Smooth muscle cell (in vitro differentiated cells): ENCODE results near the gene SMIM24. TPM values are rescaled to one million over a fixed set of nuclear protein-coding genes. Genes with fewer than 3 reads are reported as not detected.

Source experiments
- DNase-seq: peaks from one replicate; lab custom pipeline; 2025; ENCODE audit not compliant: unreplicated experiment; lab: John Stamatoyannopoulos, UW
- H2AFZ ChIP-seq: fragments of 200-600 bp; sonication (generic); 2 replicates; pipeline ENCODE4 v1.6.0; 2016; ENCODE audit warnings: antibody characterized with exemption, low read depth, mild to moderate bottlenecking
- H3F3A ChIP-seq: fragments of 200-600 bp; sonication (generic); 2 replicates; pipeline ENCODE4 v1.6.0; 2017; ENCODE audit warnings: antibody characterized with exemption, low read depth
- H3K27ac ChIP-seq: fragments of 200-600 bp; sonication (generic); 2 replicates; pipeline ENCODE4 v1.5.1; 2016; ENCODE audit warnings: low read depth, mild to moderate bottlenecking
- H3K27me3 ChIP-seq: fragments of 200-600 bp; sonication (generic); 2 replicates; pipeline ENCODE4 v1.6.1; 2016; ENCODE audit warnings: low read depth, mild to moderate bottlenecking
- H3K36me3 ChIP-seq: fragments of 200-600 bp; sonication (generic); 2 replicates; pipeline ENCODE4 v1.5.1; 2016; ENCODE audit warnings: low read depth
- H3K4me1 ChIP-seq: fragments of 200-600 bp; sonication (generic); 2 replicates; pipeline ENCODE4 v1.5.1; 2016; ENCODE audit warnings: low read depth
- H3K4me2 ChIP-seq: fragments of 200-600 bp; sonication (generic); 2 replicates; pipeline ENCODE4 v1.6.0; 2016; ENCODE audit warnings: mild to moderate bottlenecking
- H3K4me3 ChIP-seq: fragments of 200-600 bp; sonication (generic); 2 replicates; pipeline ENCODE4 v1.5.1; 2016; ENCODE audit warnings: mild to moderate bottlenecking
- H3K79me2 ChIP-seq: fragments of 200-600 bp; sonication (generic); 2 replicates; pipeline ENCODE4 v1.6.0; 2016; ENCODE audit warnings: low read depth, mild to moderate bottlenecking
- H3K9ac ChIP-seq: fragments of 200-600 bp; sonication (generic); 2 replicates; pipeline ENCODE4 v1.6.0; 2016; ENCODE audit warnings: low read depth
- H3K9me3 ChIP-seq: fragments of 200-600 bp; sonication (generic); replicated peaks from 2 replicates; pipeline ENCODE4 v1.5.1; 2016; ENCODE audit warnings: low read depth
- H4K20me1 ChIP-seq: fragments of 200-600 bp; sonication (generic); 2 replicates; pipeline ENCODE4 v1.6.0; 2016; ENCODE audit warnings: low read depth
- WGBS: methylation state at CpG from one replicate; pipeline ENCODE4 v1.1.7; 2016; ENCODE audit warnings: low lambda C conversion rate; 5-methylcytosine and 5-hydroxymethylcytosine counted together
- polyA plus RNA-seq: library from polyadenylated mRNA; unstranded; fragments of >200 nt; fragmentation: Nextera tagmentation; extraction: Ambion mirVana; gene quantifications from 2 replicates; pipeline ENCODE4 v1.2.1, GENCODE V29; 2016
- total RNA-seq: library from RNA; depleted of rRNA; stranded (reverse); fragments of >200 nt; gene quantifications from 2 replicates; pipeline ENCODE4 v1.2.3, GENCODE V29; 2014
- TF ChIP-seq, protein P1 (sequence below): fragments of 200-600 bp; sonication (generic); IDR thresholded peaks from 2 replicates; pipeline ENCODE4 v1.5.1; 2017; ENCODE audit warnings: borderline replicate concordance, mild to moderate bottlenecking, antibody characterized with exemption; ENCODE audit not compliant: insufficient read depth, poor library complexity, severe bottlenecking

SMIM24 gene
- total and polyA plus RNA-seq, 2 experiments from 2014 or later, result 1.1 TPM; not detected in 1

DNA sequence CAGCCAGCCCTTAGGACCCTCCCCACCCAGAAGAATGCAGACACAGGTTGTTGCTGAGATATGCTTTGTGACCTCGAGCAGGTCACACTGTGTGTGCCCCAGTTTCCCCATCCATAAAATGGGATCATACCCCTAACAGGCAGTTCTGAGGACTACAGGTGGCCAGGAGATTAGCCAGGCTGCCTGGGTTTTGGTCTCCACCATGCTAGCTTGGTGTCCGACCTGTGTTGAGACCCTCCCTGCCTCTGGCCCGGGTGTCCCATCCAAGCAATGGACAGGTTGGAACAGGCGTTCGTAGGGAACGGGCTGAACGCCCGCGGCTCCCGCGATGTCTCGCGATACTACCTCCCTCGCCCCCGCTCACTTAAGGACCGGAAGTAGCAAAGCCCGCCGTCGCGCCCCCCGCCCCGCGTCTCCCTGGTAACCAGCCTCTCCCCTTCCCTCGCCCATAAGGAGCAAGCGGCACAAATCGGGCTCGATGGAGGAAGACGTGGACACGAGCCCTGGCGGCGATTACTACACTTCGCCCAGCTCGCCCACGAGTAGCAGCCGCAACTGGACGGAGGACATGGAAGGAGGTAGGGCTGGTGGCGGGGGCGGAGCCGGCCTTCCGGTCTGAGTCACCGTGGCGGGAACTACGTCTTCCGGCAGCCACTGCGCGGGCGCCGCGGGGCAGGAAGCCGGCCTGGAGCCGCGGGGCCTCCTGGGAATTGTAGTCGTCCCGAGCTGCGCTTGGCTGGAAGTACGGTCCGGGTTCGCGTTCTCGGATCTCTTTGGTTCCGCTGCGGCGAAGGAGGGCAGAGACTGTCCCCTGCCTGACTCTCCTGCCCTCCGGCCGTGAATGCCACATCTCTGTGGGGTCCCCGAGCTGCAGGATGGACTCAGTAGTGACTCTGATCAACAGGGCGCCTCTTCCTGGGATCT, 45.4 kb downstream of the SMIM24 start:
- Histone ChIP-seq H3K4me2 (peak overlapping the region; percentile 92), H3F3A (no peaks in the 10 kb centered on the region), H3K27me3 (no peaks in the 10 kb centered on the region), H4K20me1 (peaks cover under 1% of the 10 kb centered on the region), H2AFZ (peak overlapping the region; percentile 90), H3K9me3 (no peaks in the 10 kb centered on the region), H3K4me3 (peak overlapping the region; percentile 73), H3K79me2 (no peaks in the 10 kb centered on the region), H3K9ac (peak overlapping the region; percentile 98), H3K27ac (peak overlapping the region; percentile 99), H3K36me3 (no peaks in the 10 kb centered on the region), H3K4me1 (peaks cover 3% of the 10 kb centered on the region)
- under 1% methylated on average over 58 of the region's 67 CpGs for WGBS
- TF ChIP-seq, protein P1, sequence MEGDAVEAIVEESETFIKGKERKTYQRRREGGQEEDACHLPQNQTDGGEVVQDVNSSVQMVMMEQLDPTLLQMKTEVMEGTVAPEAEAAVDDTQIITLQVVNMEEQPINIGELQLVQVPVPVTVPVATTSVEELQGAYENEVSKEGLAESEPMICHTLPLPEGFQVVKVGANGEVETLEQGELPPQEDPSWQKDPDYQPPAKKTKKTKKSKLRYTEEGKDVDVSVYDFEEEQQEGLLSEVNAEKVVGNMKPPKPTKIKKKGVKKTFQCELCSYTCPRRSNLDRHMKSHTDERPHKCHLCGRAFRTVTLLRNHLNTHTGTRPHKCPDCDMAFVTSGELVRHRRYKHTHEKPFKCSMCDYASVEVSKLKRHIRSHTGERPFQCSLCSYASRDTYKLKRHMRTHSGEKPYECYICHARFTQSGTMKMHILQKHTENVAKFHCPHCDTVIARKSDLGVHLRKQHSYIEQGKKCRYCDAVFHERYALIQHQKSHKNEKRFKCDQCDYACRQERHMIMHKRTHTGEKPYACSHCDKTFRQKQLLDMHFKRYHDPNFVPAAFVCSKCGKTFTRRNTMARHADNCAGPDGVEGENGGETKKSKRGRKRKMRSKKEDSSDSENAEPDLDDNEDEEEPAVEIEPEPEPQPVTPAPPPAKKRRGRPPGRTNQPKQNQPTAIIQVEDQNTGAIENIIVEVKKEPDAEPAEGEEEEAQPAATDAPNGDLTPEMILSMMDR, result no peak
- DNase-seq, result peak; percentile 91

DNA sequence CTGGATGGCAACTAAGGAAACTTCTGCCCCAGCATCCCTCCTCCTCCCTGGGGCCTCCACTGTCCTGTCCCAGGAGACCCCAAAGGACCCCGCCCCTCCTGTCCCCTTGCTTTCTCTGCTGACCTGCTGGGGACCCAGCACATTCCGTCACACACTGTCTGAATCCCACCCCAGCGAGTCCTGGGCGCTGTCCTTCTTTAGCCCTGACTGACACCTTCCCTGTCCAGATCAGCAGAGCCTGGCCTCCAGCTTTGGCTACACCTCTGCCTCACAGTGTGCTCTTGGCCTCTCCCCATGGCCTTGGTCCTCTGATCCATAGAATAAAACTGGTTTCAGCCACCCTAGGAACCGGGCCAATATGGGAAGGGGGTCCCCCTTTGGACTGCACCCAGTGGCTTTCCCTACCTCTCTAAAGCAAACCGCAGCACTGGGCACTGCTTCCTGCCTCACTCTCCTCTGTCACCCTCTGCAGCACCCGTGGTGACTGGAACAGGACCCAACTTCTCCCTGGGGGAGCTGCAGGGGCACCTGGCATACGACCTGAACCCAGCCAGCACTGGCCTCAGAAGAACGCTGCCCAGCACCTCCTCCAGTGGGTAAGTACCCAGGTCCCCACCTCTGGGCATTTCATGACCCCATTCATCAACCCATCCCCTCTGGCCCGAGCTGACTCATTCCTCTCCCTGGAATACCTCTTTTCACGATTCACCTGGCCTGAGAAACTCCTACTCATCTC, 46.4 kb downstream of the SMIM24 start:
- 91% methylated on average over 11 of the region's 11 CpGs for WGBS
- Histone ChIP-seq H2AFZ (no peak overlapping the region), H3K36me3 (no peaks in the 10 kb centered on the region), H4K20me1 (peaks cover 4% of the 10 kb centered on the region), H3K9me3 (no peaks in the 10 kb centered on the region), H3K4me2 (no peak overlapping the region), H3K79me2 (no peaks in the 10 kb centered on the region), H3K27me3 (no peaks in the 10 kb centered on the region), H3K27ac (peak overlapping the region; percentile 99), H3K4me3 (no peak overlapping the region), H3K9ac (no peak overlapping the region), H3F3A (no peaks in the 10 kb centered on the region), H3K4me1 (peaks cover 3% of the 10 kb centered on the region)
- no peak for DNase-seq
- TF ChIP-seq, protein P1, result no peak

DNA sequence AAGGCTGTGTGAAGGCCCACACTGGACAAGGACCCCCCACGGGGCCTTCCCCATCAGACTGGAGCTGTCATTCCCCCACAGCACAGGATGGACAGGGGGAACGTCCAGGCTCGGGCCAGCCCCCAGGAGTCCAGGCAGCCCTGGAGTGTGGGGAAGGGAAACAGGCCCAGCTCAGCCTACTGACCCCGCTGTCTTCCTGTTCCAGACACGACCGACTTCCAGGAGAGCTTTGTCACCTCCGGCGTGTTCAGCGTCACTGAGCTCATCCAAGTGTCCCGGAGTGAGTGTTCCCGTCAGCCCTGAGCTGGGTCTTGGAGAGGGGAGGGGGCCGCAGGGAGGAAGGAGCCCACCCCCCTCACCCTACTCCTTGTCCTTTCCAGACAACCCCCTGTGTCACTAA, 47.0 kb downstream of the SMIM24 start:
- H3K27ac ChIP-seq, result no peak overlapping the region
- no peak overlapping the region for H3K4me2 ChIP-seq
- DNase-seq, result no peak
- H3K4me1 ChIP-seq, result peaks cover 3% of the 10 kb centered on the region
- peaks cover 4% of the 10 kb centered on the region for H4K20me1 ChIP-seq
- no peaks in the 10 kb centered on the region for H3K36me3 ChIP-seq
- no peaks in the 10 kb centered on the region for H3F3A ChIP-seq
- WGBS, result 89% methylated on average over 12 of the region's 12 CpGs
- H3K27me3 ChIP-seq, result no peaks in the 10 kb centered on the region
- TF ChIP-seq, protein P1, result no peak
- H3K79me2 ChIP-seq, result no peaks in the 10 kb centered on the region
- H2AFZ ChIP-seq, result no peak overlapping the region
- H3K9me3 ChIP-seq, result no peaks in the 10 kb centered on the region
- H3K4me3 ChIP-seq, result no peak overlapping the region
- H3K9ac ChIP-seq, result no peak overlapping the region
